CD4-positive, alpha-beta T cell treated with Interleukin-1 beta for 1 hour (primary cell): ENCODE data around the gene ZNF76.

Experiments used
- DNase-seq, 2 donors: peaks; one replicate each; pipeline ENCODE4 v3.0.0-alpha.2; 2020 to 2022

Gene ZNF76

GRCh38 chr6:35237476-35237875 lies 22.1 kb upstream of the ZNF76 start:
- no peak for DNase-seq

- no peak for DNase-seq
Observed at GRCh38 chr6:35238843-35239289, 20.7 kb upstream of the ZNF76 start.

- no peak for DNase-seq
Observed at GRCh38 chr6:35239581-35239980, 20.0 kb upstream of the ZNF76 start.

- peak; percentile 65 to 72 for DNase-seq
Observed at GRCh38 chr6:35240838-35241801, 18.4 kb upstream of the ZNF76 start.

- DNase-seq = no peak
Observed at GRCh38 chr6:35242486-35242885, 17.0 kb upstream of the ZNF76 start.

GRCh38 chr6:35242906-35243305 lies 16.6 kb upstream of the ZNF76 start:
- DNase-seq = no peak

GRCh38 chr6:35243386-35243958 lies 16.1 kb upstream of the ZNF76 start:
- DNase-seq = no peak

GRCh38 chr6:35244551-35244950 lies 15.0 kb upstream of the ZNF76 start:
- DNase-seq = no peak

- DNase-seq = no peak
Observed at GRCh38 chr6:35247642-35248231, 11.8 kb upstream of the ZNF76 start.

GRCh38 chr6:35248300-35248699 lies 11.2 kb upstream of the ZNF76 start:
- no peak for DNase-seq

GRCh38 chr6:35248965-35249364 lies 10.6 kb upstream of the ZNF76 start:
- DNase-seq = no peak

- DNase-seq = no peak
Observed at GRCh38 chr6:35251949-35252348, 7.6 kb upstream of the ZNF76 start.

- DNase-seq = no peak
Observed at GRCh38 chr6:35253249-35253648, 6.3 kb upstream of the ZNF76 start.

GRCh38 chr6:35258336-35258735 lies 1.2 kb upstream of the ZNF76 start:
- no peak for DNase-seq

- DNase-seq = no peak
Observed at GRCh38 chr6:35258858-35259193, 709 bp upstream of the ZNF76 start.

GRCh38 chr6:35259948-35260590 lies 534 bp downstream of the ZNF76 start:
- peak; percentile 92 to 93 for DNase-seq

- no peak for DNase-seq
Observed at GRCh38 chr6:35260591-35261570, 1.3 kb downstream of the ZNF76 start.

- DNase-seq = no peak
Observed at GRCh38 chr6:35262596-35262995, 3.1 kb downstream of the ZNF76 start.

GRCh38 chr6:35264550-35265274 lies 5.2 kb downstream of the ZNF76 start:
- DNase-seq = no peak

GRCh38 chr6:35265523-35265922 lies 6.0 kb downstream of the ZNF76 start:
- no peak for DNase-seq

GRCh38 chr6:35267446-35267845 lies 7.9 kb downstream of the ZNF76 start:
- DNase-seq = no peak

- DNase-seq = no peak
Observed at GRCh38 chr6:35267897-35268296, 8.4 kb downstream of the ZNF76 start.
